ENCODE measurements around the gene CIRBP. TPM values are rescaled to one million over a fixed set of nuclear protein-coding genes. Genes with fewer than 3 reads are reported as not detected.

CIRBP gene
- total and polyA plus RNA-seq, 7 donors = 129 to 1,004 (median 602) TPM

- Histone ChIP-seq H3K4me3 (peak overlapping the region in 3 of 4 donors; percentile 58 to 64 (median 63)), H3K4me1 (peaks cover 0 to 66% (median 65%) of the 10 kb centered on the region in 4 donors), H3K36me3 (peaks cover 41 to 56% (median 45%) of the 10 kb centered on the region in 4 donors), H3K27me3 (no peaks in the 10 kb centered on the region), H3K9me3 (no peaks in the 10 kb centered on the region), H3K27ac (peak overlapping the region; percentile 94 to 100 (median 97))
- TF ChIP-seq POLR2A (IDR thresholded peaks at IDR 0.05) (no peak), POLR2AphosphoS5 (IDR thresholded peaks at IDR 0.05) (no peak), EP300 (IDR thresholded peaks at IDR 0.05) (no peak), CTCF (IDR thresholded peaks at IDR 0.05) (no peak)
- no peak for DNase-seq
- WGBS, 2 donors = 86% methylated on average over 46 of the region's 46 CpGs
- intact Hi-C loops (cut with DNase I) = no loop called here
Measured at GRCh38 chr19:1274081-1274851, 5.1 kb downstream of the CIRBP start.

- Histone ChIP-seq H3K9me3 (no peaks in the 10 kb centered on the region), H3K27ac (peak overlapping the region; percentile 94 to 100 (median 97)), H3K27me3 (no peaks in the 10 kb centered on the region), H3K4me3 (peak overlapping the region; percentile 27 to 64 (median 60)), H3K36me3 (peaks cover 42 to 58% (median 47%) of the 10 kb centered on the region in 4 donors), H3K4me1 (peaks cover 0 to 65% (median 64%) of the 10 kb centered on the region in 4 donors)
- peak; percentile 77 for DNase-seq
- intact Hi-C loops (cut with DNase I) = loop anchor here (5.0 kb wide), 3 partner anchors 82 to 132 kb away; partner anchors contain the start of genes DAZAP1 and NDUFS7
- TF ChIP-seq EP300 (IDR thresholded peaks at IDR 0.05) (no peak), CTCF (IDR thresholded peaks at IDR 0.05) (no peak)
- WGBS, 2 donors = 29 to 39% methylated on average over 44 of the region's 44 CpGs
Measured at GRCh38 chr19:1274852-1275259, 5.7 kb downstream of the CIRBP start.

- peak within 1 kb of the TSS; percentile 44 to 64 (median 60) for H3K4me3 ChIP-seq
- peaks cover 0 to 62% (median 60%) of the 10 kb centered on the region in 4 donors for H3K4me1 ChIP-seq
- H3K27ac ChIP-seq = peak within 1 kb of the TSS; percentile 94 to 100 (median 97)
- WGBS, 2 donors = 1% methylated on average over 98 of the region's 98 CpGs
- H3K9me3 ChIP-seq = no peaks in the 10 kb centered on the region
- intact Hi-C loops (cut with DNase I) = loop anchor here (5.0 kb wide), 3 partner anchors 82 to 132 kb away; partner anchors contain the start of genes DAZAP1 and NDUFS7
- TF ChIP-seq POLR2A (IDR thresholded peaks at IDR 0.05) (peak; percentile 44 to 46), CTCF (IDR thresholded peaks at IDR 0.05) (no peak), POLR2AphosphoS5 (IDR thresholded peaks at IDR 0.05) (peak; percentile 63 to 84 (median 70)), EP300 (IDR thresholded peaks at IDR 0.05) (peak in 1 of 4 donors; percentile 57)
- DNase-seq = peak; percentile 98
- H3K27me3 ChIP-seq = no peaks in the 10 kb centered on the region
- H3K36me3 ChIP-seq = peaks cover 42 to 58% (median 47%) of the 10 kb centered on the region in 4 donors
Measured at GRCh38 chr19:1275260-1275975, 6.3 kb downstream of the CIRBP start, which contains the start of gene FAM174C. TSS of gene FAM174C (plus strand) at chr19:1275530. CDS start at chr19:1275550, 20 bp downstream.

GRCh38 chr19:1275976-1276627 lies 7.0 kb downstream of the CIRBP start:
- 2 to 4% methylated on average over 43 of the region's 43 CpGs for WGBS, 2 donors
- peak; percentile 88 for DNase-seq
- TF ChIP-seq POLR2AphosphoS5 (IDR thresholded peaks at IDR 0.05) (peak in 3 of 4 donors; percentile 66 to 89 (median 82)), POLR2A (IDR thresholded peaks at IDR 0.05) (peak; percentile 29 to 31), CTCF (IDR thresholded peaks at IDR 0.05) (no peak)
- Histone ChIP-seq H3K4me3 (peak overlapping the region; percentile 44 to 64 (median 60)), H3K9me3 (no peaks in the 10 kb centered on the region), H3K36me3 (peaks cover 38 to 55% (median 44%) of the 10 kb centered on the region in 4 donors), H3K4me1 (peaks cover 0 to 56% (median 53%) of the 10 kb centered on the region in 4 donors), H3K27ac (peak overlapping the region; percentile 94 to 100 (median 97)), H3K27me3 (no peaks in the 10 kb centered on the region)
- intact Hi-C loops (cut with DNase I) = loop anchor here (5.0 kb wide), 3 partner anchors 81 to 131 kb away; partner anchors contain the start of genes DAZAP1 and NDUFS7
